GM21423 (cell line): ENCODE measurements around the gene CCDC12.

Source experiments
- ATAC-seq: cut with Tn5 transposase; IDR thresholded peaks from one replicate; pipeline ENCODE4 v1.9.1; 2021; ENCODE audit warnings: mild to moderate bottlenecking, moderate library complexity; ENCODE audit not compliant: unreplicated experiment

CCDC12 gene

DNA sequence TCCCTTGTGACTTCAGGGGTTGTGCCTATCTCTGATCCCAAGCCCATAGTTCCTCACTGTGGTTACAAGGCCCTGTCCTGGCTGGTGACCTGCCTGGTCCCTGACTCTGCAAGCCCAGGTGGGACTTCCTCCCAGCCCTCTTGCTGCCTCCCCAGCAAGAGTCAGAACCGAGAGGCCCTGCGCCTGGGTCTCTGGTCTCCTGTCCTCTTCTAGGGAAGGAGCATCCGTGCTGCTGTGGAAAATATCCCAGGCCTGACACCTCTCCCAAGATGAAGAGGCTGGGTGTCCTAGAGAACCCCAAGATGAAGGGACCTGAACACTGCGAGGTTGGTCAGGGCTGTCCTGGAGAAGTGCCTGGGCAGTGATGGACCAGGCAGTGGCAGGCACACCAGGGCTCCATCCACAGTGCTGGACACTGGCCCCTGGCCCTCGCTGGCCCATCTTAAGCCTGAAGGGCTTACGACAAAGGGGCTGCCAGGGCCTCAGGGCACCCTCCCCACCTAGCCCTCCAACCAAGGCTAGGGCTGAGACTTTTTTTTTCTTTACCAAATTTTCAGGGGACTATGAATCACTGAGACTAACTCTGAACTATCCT lies 66.3 kb downstream of the CCDC12 start:
- ATAC-seq = no peak

DNA sequence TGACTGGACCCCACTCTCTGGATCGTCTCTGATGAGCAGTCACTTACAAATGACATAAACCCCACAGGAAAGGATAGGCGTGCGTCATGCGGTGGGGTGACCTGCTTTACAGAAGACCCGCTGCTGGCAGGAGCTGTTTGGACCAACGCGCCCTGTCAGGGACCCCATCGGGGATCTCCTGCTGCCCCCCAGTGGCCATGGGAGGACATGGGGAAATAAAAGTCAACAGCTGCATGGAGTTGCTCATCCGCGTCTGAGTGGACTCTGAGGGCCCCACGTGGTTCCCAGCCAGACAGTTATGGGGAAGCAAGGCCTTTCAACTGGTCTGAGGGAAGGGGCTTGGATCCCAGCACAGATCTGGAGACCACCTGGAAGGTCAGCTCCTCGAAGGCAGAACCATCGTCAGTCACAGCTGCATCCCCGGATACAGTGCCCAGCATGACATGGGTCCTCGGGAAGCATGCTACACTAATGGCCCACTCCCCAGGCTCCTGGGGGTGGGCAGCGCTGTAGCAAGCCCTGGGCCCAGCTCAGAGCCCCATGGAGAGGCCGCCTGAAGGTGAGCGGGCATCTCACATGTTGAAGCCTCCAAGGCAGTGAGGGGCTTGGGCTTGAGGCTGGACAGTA lies 66.9 kb downstream of the CCDC12 start:
- ATAC-seq = no peak

- ATAC-seq = no peak
Measured at GRCh38 chr3:46908986-46909534, 67.5 kb downstream of the CCDC12 start.

DNA sequence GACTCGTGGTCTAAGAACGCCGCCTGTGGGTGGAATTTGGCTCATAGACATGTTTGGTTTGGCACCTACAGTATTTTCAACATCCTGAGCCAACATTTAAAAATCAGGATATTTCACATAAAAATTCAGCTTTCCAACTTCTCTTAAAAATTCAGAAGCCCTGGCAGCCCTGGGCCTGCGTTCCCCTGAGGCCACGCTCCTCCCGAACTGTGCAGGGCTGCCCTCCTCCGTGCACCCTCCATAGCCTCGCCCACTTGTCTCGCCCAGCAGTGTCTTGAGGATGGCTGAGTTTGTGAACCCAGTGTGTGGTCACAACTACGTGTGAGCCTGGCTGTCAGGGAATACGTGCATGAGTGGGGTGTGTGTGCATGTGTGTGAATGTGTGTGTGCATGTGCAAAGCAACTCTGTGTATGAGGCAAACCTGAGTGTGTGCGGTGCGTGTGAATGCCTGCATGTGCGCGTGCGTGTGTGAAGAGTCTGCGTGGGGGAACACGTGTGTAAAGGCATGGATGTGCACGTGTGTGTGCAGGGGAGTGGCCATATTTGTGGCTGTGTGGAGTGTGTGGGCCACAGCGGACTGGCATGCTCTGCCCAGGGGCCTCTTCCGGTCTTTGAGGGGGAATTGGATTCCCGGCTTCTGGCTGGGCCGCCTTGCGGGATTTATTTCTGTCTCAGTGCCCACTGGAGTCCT lies 68.1 kb downstream of the CCDC12 start:
- no peak for ATAC-seq

GRCh38 chr3:46907960-46908293 lies 68.6 kb downstream of the CCDC12 start:
- no peak for ATAC-seq

DNA sequence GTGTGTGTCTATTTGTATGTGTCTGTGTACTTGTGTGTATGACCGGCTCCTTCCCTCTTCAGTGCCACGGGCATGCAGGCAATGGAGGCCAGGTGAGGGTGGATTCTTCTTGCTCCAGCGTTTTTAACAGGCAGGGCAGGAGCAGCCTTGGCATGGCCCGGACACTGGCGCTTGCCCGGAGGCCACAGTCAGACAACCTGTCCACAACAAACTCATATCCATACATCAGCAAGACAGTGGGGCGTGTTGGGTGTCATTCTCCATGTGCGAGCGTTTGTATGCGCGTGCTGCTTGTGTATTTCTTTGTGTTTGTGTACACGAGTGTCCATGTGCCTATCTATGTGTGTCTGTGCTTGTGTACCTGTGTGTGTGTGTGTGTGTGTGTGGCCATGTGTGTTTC lies 69.3 kb downstream of the CCDC12 start:
- no peak for ATAC-seq

- ATAC-seq = no peak
Measured at GRCh38 chr3:46906471-46907058, 70.0 kb downstream of the CCDC12 start.

DNA sequence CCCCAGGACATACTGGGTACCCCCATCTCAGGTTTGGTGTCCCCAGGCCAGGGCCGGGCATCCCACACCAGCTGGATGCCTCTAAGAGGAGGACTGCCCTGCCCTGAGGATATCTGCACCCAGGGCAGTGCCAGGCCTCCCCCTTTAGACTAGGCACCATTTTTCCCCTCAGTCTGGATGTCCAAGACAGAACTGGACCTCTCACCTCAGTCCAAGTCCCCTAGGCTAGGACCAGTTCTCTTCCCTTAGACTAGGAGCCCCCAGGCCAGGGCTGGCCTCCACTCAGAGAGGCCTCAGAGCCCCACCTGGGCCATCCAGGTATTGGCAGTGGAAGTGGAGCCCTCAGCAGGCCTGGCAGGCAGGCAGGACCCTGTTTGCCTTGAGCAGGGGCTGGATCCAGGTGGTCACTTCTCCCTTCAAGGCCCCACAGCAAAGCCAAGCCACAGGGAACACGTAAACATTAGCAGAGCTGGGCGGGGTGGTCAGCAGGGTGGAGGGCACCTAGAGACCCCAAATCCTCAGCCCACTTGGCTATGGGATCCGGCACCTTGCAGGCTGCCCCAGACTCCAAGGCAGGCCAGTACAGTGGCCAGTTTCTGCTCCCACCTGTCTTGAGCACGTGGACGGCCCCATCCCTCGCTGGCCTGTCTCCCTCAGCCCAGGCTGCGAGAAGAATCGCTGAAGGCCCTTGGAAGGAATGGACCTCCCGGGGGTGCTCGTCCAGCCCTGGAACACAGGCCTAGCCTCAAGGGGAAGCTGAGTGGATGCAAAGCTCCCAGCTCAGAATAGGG lies 70.7 kb downstream of the CCDC12 start:
- ATAC-seq = no peak

DNA sequence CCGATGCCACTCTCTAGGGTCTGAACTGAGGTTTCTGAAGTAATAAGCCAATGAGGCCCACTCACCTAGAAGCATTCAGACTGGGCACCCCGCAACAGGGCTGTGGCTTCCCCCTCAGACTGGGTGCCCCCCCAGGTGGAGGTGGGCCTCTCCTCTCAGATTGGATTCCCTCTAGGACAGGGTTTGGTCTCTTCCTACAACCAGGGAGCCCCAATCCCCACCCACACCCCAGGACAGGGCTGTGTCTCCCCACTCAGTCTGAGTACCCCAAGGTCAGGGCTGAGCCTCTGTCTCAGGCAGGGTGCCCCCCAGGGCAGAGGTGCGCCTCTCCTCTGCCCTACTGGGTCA lies 71.4 kb downstream of the CCDC12 start:
- no peak for ATAC-seq

DNA sequence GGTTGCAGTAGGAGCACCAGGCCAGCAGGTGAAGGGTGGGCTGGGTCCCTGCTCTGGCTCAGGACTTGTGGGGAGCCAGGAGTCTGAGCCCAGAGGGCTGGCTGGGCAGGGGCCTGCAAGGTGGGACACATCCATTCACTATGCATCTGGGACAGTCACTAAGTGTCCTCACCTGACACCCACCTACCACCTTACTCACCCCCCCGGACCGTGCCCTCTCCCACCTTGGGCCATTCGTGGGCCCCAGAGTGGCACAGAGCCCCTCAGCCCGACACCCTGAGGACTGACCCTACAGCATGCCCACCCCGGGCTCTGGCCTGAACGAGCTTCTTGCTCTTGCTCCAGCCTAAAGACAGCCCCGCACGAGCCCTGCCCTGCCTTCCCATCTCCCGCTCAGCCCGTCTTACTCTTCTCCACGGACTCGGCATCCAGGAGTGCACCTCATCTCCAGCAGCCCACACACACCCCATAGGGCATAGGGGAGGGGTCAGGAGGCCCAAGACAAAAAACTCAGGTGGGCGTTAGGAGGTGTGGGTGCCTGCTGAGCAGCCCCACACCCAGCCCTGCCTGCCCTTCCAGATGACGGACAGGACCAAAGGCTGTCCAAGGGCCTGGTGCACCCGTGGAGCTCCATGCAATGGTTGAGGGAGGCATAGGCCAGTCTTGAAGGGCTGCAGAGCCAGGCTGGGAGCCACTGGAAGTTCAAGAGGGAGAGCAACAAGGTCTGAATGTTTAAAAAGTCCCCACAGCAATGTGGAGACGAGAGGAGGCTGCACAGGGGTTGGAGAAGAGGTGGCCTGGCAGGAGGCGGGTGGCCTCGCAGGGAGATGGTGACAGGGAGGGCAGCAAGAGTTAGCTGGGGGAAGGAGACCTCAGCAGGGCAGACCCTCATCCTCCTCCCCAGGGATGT lies 72.0 kb downstream of the CCDC12 start:
- ATAC-seq = no peak

DNA sequence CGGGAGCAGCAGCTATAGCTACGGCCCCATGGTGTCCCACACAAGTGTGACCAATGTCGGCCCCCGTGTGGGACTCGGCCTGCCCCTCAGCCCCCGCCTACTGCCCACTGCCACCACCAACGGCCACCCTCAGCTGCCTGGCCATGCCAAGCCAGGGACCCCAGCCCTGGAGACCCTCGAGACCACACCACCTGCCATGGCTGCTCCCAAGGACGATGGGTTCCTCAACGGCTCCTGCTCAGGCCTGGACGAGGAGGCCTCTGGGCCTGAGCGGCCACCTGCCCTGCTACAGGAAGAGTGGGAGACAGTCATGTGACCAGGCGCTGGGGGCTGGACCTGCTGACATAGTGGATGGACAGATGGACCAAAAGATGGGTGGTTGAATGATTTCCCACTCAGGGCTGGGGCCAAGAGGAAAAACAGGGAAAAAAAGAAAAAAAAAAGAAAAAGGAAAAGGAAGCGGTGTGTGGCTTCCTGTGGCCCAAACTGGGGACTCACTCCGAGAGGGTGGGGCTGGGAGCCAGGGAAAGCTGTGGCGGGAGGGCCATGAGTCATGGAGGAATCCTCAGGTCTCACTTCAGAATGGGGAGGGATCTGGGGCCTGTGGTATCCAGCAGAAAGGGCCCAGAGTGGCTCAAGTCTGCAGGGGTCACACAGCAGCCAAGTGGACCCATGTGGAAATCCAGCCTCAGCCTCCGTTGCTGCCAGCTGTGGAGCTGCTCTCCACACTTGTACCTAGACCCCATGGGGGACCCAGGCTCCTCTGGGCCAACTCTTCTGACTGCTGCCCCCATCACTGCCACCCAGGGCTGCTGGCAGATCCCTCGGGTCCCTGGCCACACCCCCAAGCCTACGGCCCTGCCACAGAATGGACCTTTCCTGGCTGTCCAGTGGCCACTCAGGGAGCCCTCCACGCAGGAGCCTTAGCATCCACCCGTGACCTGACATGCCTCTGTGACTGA lies 72.9 kb downstream of the CCDC12 start:
- no peak for ATAC-seq

- ATAC-seq = no peak
Measured at GRCh38 chr3:46902188-46902631, 74.3 kb downstream of the CCDC12 start.

- no peak for ATAC-seq
Measured at GRCh38 chr3:46901591-46902187, 74.9 kb downstream of the CCDC12 start.

DNA sequence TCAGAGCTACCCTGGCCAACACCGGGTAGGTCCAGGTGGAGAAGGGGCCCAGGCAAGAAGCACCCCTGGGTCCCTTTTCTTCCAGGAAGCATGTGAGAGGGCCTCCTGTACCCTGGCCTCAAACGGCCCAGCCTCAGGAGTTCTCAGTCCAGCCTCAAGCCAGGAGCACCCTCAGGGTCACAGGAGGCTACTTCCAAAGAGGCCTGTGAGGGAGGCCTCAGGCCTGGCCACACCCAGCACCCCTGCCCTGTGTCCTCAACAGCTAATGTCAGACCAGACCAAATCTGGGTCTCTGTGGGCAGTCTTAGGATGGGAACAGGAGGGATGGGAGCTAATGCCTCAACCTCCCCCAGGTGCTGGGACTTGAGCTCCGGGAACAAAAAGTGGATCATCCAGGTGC lies 75.5 kb downstream of the CCDC12 start:
- ATAC-seq = no peak

- ATAC-seq = no peak
Measured at GRCh38 chr3:46900356-46900755, 76.2 kb downstream of the CCDC12 start.

DNA sequence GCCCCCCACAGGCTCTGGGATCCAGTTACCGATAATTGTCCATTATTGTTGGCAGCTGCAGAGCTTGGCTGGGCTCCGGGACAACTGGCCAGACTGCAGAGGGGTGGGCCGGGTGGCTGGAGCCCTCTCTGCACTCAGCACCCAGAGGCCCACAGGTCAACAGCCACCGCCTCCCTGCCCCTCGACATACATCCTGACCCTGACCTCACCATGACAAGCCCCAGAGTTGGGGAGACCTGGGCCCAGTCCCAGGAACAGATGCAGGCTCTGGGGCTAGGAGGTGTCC lies 76.6 kb downstream of the CCDC12 start:
- no peak for ATAC-seq

GRCh38 chr3:46899151-46900006 lies 77.2 kb downstream of the CCDC12 start:
- ATAC-seq = no peak
